ENCODE data around the gene MVB12A. TPM values are rescaled to one million over a fixed set of nuclear protein-coding genes. Genes with fewer than 3 reads are reported as not detected.

The MVB12A gene
- total and polyA plus RNA-seq, 2 of the 4 experiments (the other 2 are of a cell fraction) = 13.8 to 43.9 TPM

DNA sequence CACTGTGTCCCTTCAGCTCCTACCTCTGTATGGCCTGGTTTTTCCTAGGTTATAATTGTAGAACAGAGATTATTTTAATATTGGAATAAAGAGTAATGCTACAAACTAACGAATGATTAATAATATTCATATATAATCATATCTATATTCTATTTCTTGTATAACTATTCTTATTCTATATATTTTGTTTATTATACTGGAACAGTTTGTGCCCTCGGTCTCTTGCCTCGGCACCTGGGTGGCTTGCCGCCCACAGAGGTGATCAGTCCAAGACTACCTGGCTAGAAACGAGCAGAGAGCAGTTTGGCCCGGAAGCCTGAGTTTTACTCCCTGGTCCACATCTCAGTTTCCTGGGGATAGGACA is 46.6 kb downstream of the MVB12A start:
- TF ChIP-seq NFE2L2 (IDR thresholded peaks at IDR 0.05; ENCODE audit: low read depth, low read length) (no peak), MXI1 (IDR thresholded peaks at IDR 0.05; ENCODE audit: borderline replicate concordance, low read depth, low read length) (no peak), MAFK (IDR thresholded peaks at IDR 0.05; ENCODE audit: low read depth, low read length) (no peak)
- TF ChIP-seq, protein P1, sequence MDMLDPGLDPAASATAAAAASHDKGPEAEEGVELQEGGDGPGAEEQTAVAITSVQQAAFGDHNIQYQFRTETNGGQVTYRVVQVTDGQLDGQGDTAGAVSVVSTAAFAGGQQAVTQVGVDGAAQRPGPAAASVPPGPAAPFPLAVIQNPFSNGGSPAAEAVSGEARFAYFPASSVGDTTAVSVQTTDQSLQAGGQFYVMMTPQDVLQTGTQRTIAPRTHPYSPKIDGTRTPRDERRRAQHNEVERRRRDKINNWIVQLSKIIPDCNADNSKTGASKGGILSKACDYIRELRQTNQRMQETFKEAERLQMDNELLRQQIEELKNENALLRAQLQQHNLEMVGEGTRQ (IDR thresholded peaks at IDR 0.05; ENCODE audit: low read depth, low read length) = no peak
- Histone ChIP-seq H3K18ac (ENCODE audit: low read depth, low read length) (no peak overlapping the region), H3K56ac (ENCODE audit: extremely low read depth, insufficient read depth, low read length) (no peak overlapping the region), H3K14ac (replicated peaks; ENCODE audit: low read depth, low read length) (no peak overlapping the region), H4K5ac (ENCODE audit: low read depth, low read length) (no peak overlapping the region), H3K23ac (ENCODE audit: low read depth, low read length) (no peak overlapping the region), H3K9ac (ENCODE audit: low read depth, low read length) (no peak overlapping the region), H3K4me3 (ENCODE audit: insufficient read depth, low read depth, low read length) (no peak overlapping the region), H2AK9ac (replicated peaks; ENCODE audit: low read depth, low read length, poor library complexity) (no peak overlapping the region), H3K27ac (ENCODE audit: insufficient read depth, low read length) (no peak overlapping the region), H3K4me2 (ENCODE audit: low read depth, low read length) (no peak overlapping the region), H2BK5ac (ENCODE audit: low read depth, low read length, poor library complexity, severe bottlenecking) (no peak overlapping the region), H3K9me3 (ENCODE audit: control insufficient read depth, insufficient read depth, low read length) (no peaks in the 10 kb centered on the region), H4K20me1 (ENCODE audit: insufficient read depth, low read length) (peaks cover 2% of the 10 kb centered on the region; the same call in 1 of the 2 replicates), H3K27me3 (ENCODE audit: control insufficient read depth, insufficient read depth, low read length) (peaks cover 7% of the 10 kb centered on the region; the same call in 1 of the 2 replicates), H2AFZ (replicated peaks; ENCODE audit: low read length, poor library complexity) (no peak overlapping the region), H2BK15ac (ENCODE audit: low read depth, low read length) (no peak overlapping the region), H3K79me1 (ENCODE audit: low read depth in 1 of 2, low read length in 2 of 2) (peaks cover 4 to 10% of the 10 kb centered on the region in 2 experiments; a peak in 3 of 4 replicates), H3K36me3 (ENCODE audit: control insufficient read depth, insufficient read depth, low read length) (no peaks in the 10 kb centered on the region), H4K8ac (ENCODE audit: low read depth in 2 of 2, low read length in 2 of 2) (no peak overlapping the region), H3K4me1 (ENCODE audit: control insufficient read depth, insufficient read depth, low read length) (peaks cover 7% of the 10 kb centered on the region), H2BK120ac (ENCODE audit: low read depth, low read length) (no peak overlapping the region), H2AK5ac (ENCODE audit: low read depth, low read length) (no peak overlapping the region), H3K4ac (ENCODE audit: low read depth, low read length) (no peak overlapping the region), H2BK20ac (ENCODE audit: low read depth, low read length) (no peak overlapping the region), H4K91ac (ENCODE audit: insufficient read depth, low read depth, low read length) (no peak overlapping the region), H3K9me1 (ENCODE audit: insufficient read depth, low read length) (no peaks in the 10 kb centered on the region)
- WGBS, 2 experiments (ENCODE audit: extremely low coverage in 2 of 2, insufficient read length in 1 of 2) = no CpG with 5 or more reads among the region's 6 CpGs
- no TSS peak for BruUV-seq (replicated peaks)
- dilution Hi-C loops (cut with HindIII; ENCODE audit: low sequenced_read_pairs, unreplicated experiment) = no loop called here
- in situ Hi-C loops (cut with MboI; ENCODE audit: low sequenced_read_pairs) = no loop called here
- POLR2A ChIA-PET (ENCODE audit: unreplicated experiment) = no interaction called here
- DNase-seq (no peak), ATAC-seq (ENCODE audit: low read depth) (no peak)
- intact Hi-C loops (cut with micrococcal nuclease) = loop anchor here (1.0 kb wide), 2 partner anchors 71 to 120 kb away; no protein-coding TSS in a partner anchor
- CTCF ChIA-PET = interaction anchor here (0.6 to 1.0 kb wide), 3 partner anchors 17 to 85 kb away, joined by 3 read pairs; no protein-coding TSS in a partner anchor
